Esophagus squamous epithelium (tissue), 5 donors: Measurements from ENCODE around the gene CDYL. TPM values are rescaled to one million over a fixed set of nuclear protein-coding genes. Genes with fewer than 3 reads are reported as not detected.

Experiments
- DNase-seq: peaks from one replicate; lab custom pipeline; 2025; lab: John Stamatoyannopoulos, UW
- H3K27ac ChIP-seq, 4 donors: fragments of 200-600 bp; sonication (generic); one replicate each; pipeline ENCODE4 v1.5.1; 2016 to 2019; ENCODE audit warnings: mild to moderate bottlenecking in 1 of 4
- H3K27me3 ChIP-seq, 4 donors: fragments of 200-600 bp; sonication (generic); 1 replicate in 3 of 4; 2 replicates in 1 of 4; pipeline versions ENCODE4 v1.5.1 to v1.6.0; 2017 to 2021; ENCODE audit warnings: antibody characterized with exemption in 1 of 4
- H3K36me3 ChIP-seq, 3 donors: fragments of 200-600 bp; sonication (generic); one replicate each; pipeline ENCODE4 v1.5.1; 2016 to 2019
- H3K4me1 ChIP-seq, 3 donors: fragments of 200-600 bp; sonication (generic); one replicate each; pipeline ENCODE4 v1.5.1; 2017 to 2019
- H3K4me3 ChIP-seq, 4 donors: fragments of 200-600 bp; sonication (generic); 1 replicate in 3 of 4; 2 replicates in 1 of 4; pipeline ENCODE4 v1.5.1; 2016 to 2019; ENCODE audit warnings: mild to moderate bottlenecking in 2 of 4, moderate library complexity in 1 of 4
- H3K9me3 ChIP-seq, 3 donors: fragments of 200-600 bp; sonication (generic); one replicate each; pipeline ENCODE4 v1.5.1; 2016 to 2019
- CTCF ChIP-seq, 6 experiments: fragments of 450-650 bp in 4 of 6; fragments of 200-600 bp in 2 of 6; sonication (generic) in 2 of 6; IDR thresholded peaks; one replicate each; pipeline ENCODE4 v1.5.1; 2016 to 2019; ENCODE audit warnings: antibody characterized with exemption in 6 of 6, mild to moderate bottlenecking in 4 of 6, moderate library complexity in 4 of 6
- POLR2A ChIP-seq, 4 donors: fragments of 450-650 bp; IDR thresholded peaks; one replicate each; pipeline ENCODE4 v1.6.1; 2017; ENCODE audit warnings: antibody characterized with exemption in 4 of 4, mild to moderate bottlenecking in 4 of 4, moderate library complexity in 3 of 4
- WGBS, 2 donors: methylation state at CpG; one replicate each; pipeline ENCODE4 v1.1.5; 2018; 5-methylcytosine and 5-hydroxymethylcytosine counted together
- intact Hi-C: fragments of 100-400 bp; cut with DNase I; formaldehyde crosslinking; loops from one replicate; pipeline ENCODE4 v1.15.0; 2022
- total RNA-seq, 4 donors: library from RNA; depleted of rRNA; stranded (reverse); fragments of >200 nt; gene quantifications; one replicate each; pipeline ENCODE4 v1.1.0, GENCODE V29; 2016
- donor health status: DM: yes; HTN: yes; CAD: no.

Gene CDYL
- total RNA-seq, 4 donors from 2014 or later = 15.2 to 43.5 (median 19.6) TPM

DNA sequence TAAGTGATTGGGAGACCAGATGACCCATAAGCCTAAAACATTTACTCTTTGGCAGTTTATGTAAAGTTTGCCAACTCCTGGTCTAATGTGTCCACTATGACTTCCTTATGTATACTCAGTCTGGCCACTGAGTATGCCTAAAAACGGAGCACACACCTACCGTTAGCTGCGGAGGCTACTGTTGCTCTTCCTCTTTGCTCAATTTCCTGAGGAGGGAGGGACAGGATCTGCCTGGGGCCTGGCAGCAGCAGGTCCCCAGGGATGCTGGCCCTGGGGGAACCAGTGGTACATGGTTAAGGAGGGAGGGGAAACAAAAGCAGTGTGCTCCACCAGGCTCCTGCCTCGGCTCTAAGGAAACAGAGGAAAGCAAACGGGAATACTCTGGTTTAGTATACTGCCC lies 113.5 kb downstream of the CDYL start:
- H3K27me3 ChIP-seq = no peaks in the 10 kb centered on the region
- H3K4me1 ChIP-seq = no peaks in the 10 kb centered on the region
- no peak overlapping the region for H3K4me3 ChIP-seq
- H3K36me3 ChIP-seq = peaks cover 0 to 36% (median 18%) of the 10 kb centered on the region in 3 donors
- no peak for DNase-seq
- H3K9me3 ChIP-seq = no peaks in the 10 kb centered on the region
- TF ChIP-seq POLR2A (IDR thresholded peaks at IDR 0.05) (no peak), CTCF (IDR thresholded peaks at IDR 0.05) (no peak)
- 62 to 89% methylated on average over 5 of the region's 5 CpGs for WGBS, 2 donors
- intact Hi-C loops = no loop called here
- no peak overlapping the region for H3K27ac ChIP-seq

GRCh38 chr6:4890191-4890590 lies 114.0 kb downstream of the CDYL start:
- intact Hi-C loops = no loop called here
- Histone ChIP-seq H3K36me3 (peaks cover 0 to 36% (median 18%) of the 10 kb centered on the region in 3 donors), H3K27ac (no peak overlapping the region), H3K9me3 (no peaks in the 10 kb centered on the region), H3K4me3 (no peak overlapping the region), H3K27me3 (no peaks in the 10 kb centered on the region), H3K4me1 (no peaks in the 10 kb centered on the region)
- 88 to 97% methylated on average over 9 of the region's 9 CpGs for WGBS, 2 donors
- no peak for DNase-seq
- TF ChIP-seq CTCF (IDR thresholded peaks at IDR 0.05) (no peak), POLR2A (IDR thresholded peaks at IDR 0.05) (no peak)

DNA sequence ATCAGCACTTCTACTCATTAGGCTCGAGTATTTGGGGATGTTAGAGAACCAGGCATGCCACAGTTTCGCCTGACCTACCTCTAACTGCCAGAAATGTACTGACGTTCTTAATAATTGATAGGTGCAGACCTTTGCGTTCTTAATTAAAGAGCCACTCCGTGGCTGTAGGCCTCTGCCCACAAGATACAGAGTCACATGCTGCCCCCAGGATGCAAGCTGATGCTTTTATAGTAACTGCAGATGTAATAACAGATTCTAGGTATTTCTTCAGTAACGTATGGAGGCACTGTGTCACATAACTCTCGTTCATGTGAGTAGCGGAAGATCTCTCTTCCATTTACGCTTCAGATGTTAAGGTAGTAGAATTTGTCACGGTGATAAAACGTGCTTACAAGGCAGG lies 114.4 kb downstream of the CDYL start:
- Histone ChIP-seq H3K36me3 (peaks cover 0 to 37% (median 18%) of the 10 kb centered on the region in 3 donors), H3K9me3 (no peaks in the 10 kb centered on the region), H3K4me1 (no peaks in the 10 kb centered on the region), H3K27me3 (no peaks in the 10 kb centered on the region), H3K27ac (no peak overlapping the region), H3K4me3 (no peak overlapping the region)
- intact Hi-C loops = no loop called here
- DNase-seq = no peak
- TF ChIP-seq CTCF (IDR thresholded peaks at IDR 0.05) = no peak
- no peak for TF ChIP-seq POLR2A (IDR thresholded peaks at IDR 0.05)
- WGBS, 2 donors = 87 to 90% methylated on average over 11 of the region's 11 CpGs

DNA sequence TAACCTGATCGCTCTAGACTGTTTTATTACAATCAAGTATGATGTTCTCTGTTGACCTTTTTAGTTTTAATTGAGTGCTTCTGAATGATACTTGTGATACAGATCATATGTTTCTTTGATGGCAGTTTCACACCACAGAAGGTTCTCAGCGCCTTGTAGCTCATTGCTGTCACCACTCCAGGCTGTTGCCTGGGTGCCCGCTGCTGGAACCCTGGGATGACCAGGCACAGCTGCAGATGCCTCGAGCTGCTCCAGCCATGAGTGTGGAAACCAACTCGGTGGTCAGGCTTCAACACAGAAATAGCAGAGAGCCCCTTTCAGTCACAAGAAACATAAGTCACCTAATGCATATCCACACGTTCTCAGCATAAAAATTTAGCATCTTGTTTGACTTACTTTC lies 114.9 kb downstream of the CDYL start:
- intact Hi-C loops = no loop called here
- H3K4me3 ChIP-seq = no peak overlapping the region
- H3K27ac ChIP-seq = no peak overlapping the region
- no peak for DNase-seq
- H3K36me3 ChIP-seq = peaks cover 0 to 42% (median 18%) of the 10 kb centered on the region in 3 donors
- H3K9me3 ChIP-seq = no peaks in the 10 kb centered on the region
- TF ChIP-seq POLR2A (IDR thresholded peaks at IDR 0.05) (no peak), CTCF (IDR thresholded peaks at IDR 0.05) (no peak)
- H3K4me1 ChIP-seq = no peaks in the 10 kb centered on the region
- no peaks in the 10 kb centered on the region for H3K27me3 ChIP-seq
- WGBS, 2 donors = 92 to 93% methylated on average over 6 of the region's 6 CpGs

DNA sequence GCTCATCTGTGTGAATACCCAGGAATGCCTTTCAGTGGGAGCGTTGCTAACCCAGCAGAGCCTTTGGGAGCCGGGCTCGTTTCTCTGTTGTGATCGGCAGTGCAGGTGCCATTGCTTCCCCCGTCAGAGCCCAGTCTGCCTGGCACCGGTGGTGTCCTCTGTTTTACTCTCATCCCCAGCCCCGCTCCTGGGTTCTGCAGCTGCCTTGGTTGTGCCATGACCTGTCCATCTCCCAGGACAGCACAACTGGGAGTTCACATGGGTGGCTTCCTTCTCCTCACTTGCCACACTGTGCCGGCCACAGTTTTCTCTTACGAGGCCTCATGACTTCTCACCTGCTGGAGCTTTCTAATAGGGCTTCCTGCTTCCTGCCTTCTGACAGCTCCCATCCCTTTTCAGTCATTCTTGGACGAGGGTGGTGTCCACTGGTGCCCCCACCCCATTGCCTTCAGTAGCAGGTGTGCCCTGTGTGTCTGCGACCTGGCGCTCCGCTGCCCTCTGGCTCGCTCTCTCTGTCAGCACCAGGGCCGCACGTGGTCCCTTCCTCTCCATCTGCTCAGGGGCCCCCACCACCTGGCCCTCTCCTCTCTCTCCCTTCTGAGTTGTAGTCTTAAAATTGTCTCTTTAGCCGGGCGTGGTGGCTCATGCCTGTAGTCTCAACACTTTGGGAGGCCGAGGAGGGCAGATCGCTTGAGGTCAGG lies 116.7 kb downstream of the CDYL start:
- WGBS, 2 donors = 91 to 93% methylated on average over 14 to 16 of the region's 20 CpGs
- Histone ChIP-seq H3K4me3 (no peak overlapping the region), H3K9me3 (no peaks in the 10 kb centered on the region), H3K36me3 (peaks cover 0 to 51% (median 18%) of the 10 kb centered on the region in 3 donors), H3K27ac (no peak overlapping the region), H3K4me1 (no peaks in the 10 kb centered on the region), H3K27me3 (no peaks in the 10 kb centered on the region)
- intact Hi-C loops = no loop called here
- no peak for TF ChIP-seq CTCF (IDR thresholded peaks at IDR 0.05)
- no peak for TF ChIP-seq POLR2A (IDR thresholded peaks at IDR 0.05)
- DNase-seq = no peak
